ENCODE data around the gene RHBDF1. TPM values are rescaled to one million over a fixed set of nuclear protein-coding genes. Genes with fewer than 3 reads are reported as not detected.

The RHBDF1 gene
- total and polyA plus RNA-seq, 2 of the 13 experiments (the other 11 are each of a cell fraction or from before 2014, with no cell fraction given) = 5.4 to 26.9 TPM

DNA sequence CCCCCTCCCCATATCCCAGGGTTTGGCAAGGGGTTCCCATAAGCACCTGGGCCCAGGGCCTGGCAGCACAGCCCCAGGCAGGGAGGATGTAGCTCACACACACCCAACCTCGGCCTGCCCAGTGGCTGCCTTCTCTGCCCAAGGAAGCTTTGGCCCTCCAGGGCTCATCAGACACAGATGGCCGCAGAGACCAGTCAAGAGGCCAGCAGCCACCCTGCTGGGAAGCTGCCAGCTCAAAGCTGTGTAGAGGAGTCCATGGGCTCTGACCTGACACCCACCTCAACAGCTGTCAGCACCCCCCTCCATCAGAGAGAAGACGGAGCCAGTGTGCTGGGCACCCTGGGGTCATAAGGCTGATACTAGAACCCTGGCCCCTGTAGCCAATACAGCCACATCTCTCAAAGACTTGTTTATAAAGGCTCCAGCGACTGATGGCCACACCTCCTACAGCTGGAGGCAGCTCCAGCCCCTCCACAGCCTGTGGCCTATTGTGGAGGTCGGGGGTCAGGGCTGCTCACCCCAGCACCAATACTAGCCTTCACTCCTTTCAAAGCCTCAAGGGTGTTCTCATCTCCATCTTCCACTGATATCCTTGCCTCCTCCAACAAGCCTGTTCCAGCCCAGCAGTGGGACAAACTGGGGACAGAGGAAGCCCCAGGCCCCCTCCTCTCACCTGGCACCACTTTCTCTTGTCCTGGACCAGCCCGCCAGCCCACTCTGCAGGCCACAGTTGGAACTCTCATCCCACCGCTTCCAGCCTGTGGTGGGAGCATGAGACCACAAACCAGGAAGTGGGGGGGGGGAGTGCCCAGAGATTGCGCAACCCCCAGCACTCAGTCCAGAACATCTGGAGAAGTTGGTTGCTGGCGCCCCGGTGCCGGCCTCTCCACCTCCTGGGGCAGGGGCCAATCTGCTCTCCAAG, 3.4 kb upstream of the RHBDF1 start (continued):
- TF ChIP-seq WIZ (CRISPR knock-in tag; IDR thresholded peaks at IDR 0.05) = no peak
- TF ChIP-seq ASH2L (IDR thresholded peaks at IDR 0.05; ENCODE audit: insufficient read length, low read depth, low read length) = peak; percentile 14
- TF ChIP-seq ZNF724P (CRISPR knock-in tag; IDR thresholded peaks at IDR 0.05; ENCODE audit: borderline replicate concordance) = no peak
- TF ChIP-seq GFI1 (CRISPR knock-in tag; IDR thresholded peaks at IDR 0.05; ENCODE audit: borderline replicate concordance) = no peak
- TF ChIP-seq HNRNPUL1 (IDR thresholded peaks at IDR 0.05; ENCODE audit: low read depth, low read length) = no peak
- TF ChIP-seq ZNF33A (CRISPR knock-in tag; IDR thresholded peaks at IDR 0.05; ENCODE audit: borderline replicate concordance) = no peak
- no peak for TF ChIP-seq GTF2F1 (IDR thresholded peaks at IDR 0.05; ENCODE audit: low read length)
- TF ChIP-seq, protein P1, sequence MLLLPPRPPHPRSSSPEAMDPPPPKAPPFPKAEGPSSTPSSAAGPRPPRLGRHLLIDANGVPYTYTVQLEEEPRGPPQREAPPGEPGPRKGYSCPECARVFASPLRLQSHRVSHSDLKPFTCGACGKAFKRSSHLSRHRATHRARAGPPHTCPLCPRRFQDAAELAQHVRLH (CRISPR knock-in tag; IDR thresholded peaks at IDR 0.05; ENCODE audit: borderline replicate concordance, low read depth) = 0 out of 2 replicates have a peak, but pooled peaks have one; percentile 30
- no peak for TF ChIP-seq HDAC6 (IDR thresholded peaks at IDR 0.05; ENCODE audit: low read depth, low read length)
- TF ChIP-seq, protein P2, sequence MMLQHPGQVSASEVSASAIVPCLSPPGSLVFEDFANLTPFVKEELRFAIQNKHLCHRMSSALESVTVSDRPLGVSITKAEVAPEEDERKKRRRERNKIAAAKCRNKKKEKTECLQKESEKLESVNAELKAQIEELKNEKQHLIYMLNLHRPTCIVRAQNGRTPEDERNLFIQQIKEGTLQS (CRISPR knock-in tag; IDR thresholded peaks at IDR 0.05) = no peak
- TF ChIP-seq, protein P3, sequence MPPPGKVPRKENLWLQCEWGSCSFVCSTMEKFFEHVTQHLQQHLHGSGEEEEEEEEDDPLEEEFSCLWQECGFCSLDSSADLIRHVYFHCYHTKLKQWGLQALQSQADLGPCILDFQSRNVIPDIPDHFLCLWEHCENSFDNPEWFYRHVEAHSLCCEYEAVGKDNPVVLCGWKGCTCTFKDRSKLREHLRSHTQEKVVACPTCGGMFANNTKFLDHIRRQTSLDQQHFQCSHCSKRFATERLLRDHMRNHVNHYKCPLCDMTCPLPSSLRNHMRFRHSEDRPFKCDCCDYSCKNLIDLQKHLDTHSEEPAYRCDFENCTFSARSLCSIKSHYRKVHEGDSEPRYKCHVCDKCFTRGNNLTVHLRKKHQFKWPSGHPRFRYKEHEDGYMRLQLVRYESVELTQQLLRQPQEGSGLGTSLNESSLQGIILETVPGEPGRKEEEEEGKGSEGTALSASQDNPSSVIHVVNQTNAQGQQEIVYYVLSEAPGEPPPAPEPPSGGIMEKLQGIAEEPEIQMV (CRISPR knock-in tag; IDR thresholded peaks at IDR 0.05; ENCODE audit: low read depth) = no peak
- TF ChIP-seq, protein P4, sequence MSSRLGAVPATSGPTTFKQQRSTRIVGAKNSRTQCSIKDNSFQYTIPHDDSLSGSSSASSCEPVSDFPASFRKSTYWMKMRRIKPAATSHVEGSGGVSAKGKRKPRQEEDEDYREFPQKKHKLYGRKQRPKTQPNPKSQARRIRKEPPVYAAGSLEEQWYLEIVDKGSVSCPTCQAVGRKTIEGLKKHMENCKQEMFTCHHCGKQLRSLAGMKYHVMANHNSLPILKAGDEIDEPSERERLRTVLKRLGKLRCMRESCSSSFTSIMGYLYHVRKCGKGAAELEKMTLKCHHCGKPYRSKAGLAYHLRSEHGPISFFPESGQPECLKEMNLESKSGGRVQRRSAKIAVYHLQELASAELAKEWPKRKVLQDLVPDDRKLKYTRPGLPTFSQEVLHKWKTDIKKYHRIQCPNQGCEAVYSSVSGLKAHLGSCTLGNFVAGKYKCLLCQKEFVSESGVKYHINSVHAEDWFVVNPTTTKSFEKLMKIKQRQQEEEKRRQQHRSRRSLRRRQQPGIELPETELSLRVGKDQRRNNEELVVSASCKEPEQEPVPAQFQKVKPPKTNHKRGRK (CRISPR knock-in tag; IDR thresholded peaks at IDR 0.05) = no peak
- TF ChIP-seq, protein P5, sequence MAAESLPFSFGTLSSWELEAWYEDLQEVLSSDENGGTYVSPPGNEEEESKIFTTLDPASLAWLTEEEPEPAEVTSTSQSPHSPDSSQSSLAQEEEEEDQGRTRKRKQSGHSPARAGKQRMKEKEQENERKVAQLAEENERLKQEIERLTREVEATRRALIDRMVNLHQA (CRISPR knock-in tag; IDR thresholded peaks at IDR 0.05) = no peak
- TF ChIP-seq CHD4 (IDR thresholded peaks at IDR 0.05; ENCODE audit: borderline replicate concordance, low read length) = no peak
- TF ChIP-seq FLYWCH1 (CRISPR knock-in tag; IDR thresholded peaks at IDR 0.05) = no peak
- TF ChIP-seq ZNF367 (CRISPR knock-in tag; IDR thresholded peaks at IDR 0.05; ENCODE audit: borderline replicate concordance) = no peak
- no peak for TF ChIP-seq JUNB (CRISPR knock-in tag; IDR thresholded peaks at IDR 0.05; ENCODE audit: borderline replicate concordance)
- TF ChIP-seq DR1 (CRISPR knock-in tag; IDR thresholded peaks at IDR 0.05) = no peak
- TF ChIP-seq SMAD1 (CRISPR knock-in tag; IDR thresholded peaks at IDR 0.05; ENCODE audit: borderline replicate concordance, low read depth) = no peak
- no peak for TF ChIP-seq KLF9 (CRISPR knock-in tag; IDR thresholded peaks at IDR 0.05; ENCODE audit: low read depth)

All from HepG2 (cell line).